ENCODE data around the gene PMIS2.

DNA sequence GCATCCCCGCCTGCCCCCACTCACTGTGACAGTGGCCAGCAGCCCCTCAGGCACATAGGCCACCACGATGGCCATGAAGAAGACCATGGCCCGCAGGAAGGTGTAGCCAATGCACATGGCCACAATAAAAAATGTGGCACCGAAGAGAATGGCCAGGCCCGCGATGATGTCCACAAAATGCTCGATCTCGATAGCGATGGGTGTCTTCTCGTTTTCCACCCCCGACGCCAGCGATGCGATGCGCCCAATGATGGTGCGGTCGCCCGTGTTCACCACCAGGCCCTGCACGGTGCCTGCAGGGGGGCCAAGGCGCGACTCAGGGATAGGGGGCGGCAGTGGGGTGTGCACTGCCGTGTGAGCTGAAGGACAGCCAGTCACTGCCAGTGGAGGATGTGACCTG is 26.2 kb upstream of the PMIS2 start:
- TF ChIP-seq, protein P1, sequence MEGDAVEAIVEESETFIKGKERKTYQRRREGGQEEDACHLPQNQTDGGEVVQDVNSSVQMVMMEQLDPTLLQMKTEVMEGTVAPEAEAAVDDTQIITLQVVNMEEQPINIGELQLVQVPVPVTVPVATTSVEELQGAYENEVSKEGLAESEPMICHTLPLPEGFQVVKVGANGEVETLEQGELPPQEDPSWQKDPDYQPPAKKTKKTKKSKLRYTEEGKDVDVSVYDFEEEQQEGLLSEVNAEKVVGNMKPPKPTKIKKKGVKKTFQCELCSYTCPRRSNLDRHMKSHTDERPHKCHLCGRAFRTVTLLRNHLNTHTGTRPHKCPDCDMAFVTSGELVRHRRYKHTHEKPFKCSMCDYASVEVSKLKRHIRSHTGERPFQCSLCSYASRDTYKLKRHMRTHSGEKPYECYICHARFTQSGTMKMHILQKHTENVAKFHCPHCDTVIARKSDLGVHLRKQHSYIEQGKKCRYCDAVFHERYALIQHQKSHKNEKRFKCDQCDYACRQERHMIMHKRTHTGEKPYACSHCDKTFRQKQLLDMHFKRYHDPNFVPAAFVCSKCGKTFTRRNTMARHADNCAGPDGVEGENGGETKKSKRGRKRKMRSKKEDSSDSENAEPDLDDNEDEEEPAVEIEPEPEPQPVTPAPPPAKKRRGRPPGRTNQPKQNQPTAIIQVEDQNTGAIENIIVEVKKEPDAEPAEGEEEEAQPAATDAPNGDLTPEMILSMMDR (IDR thresholded peaks at IDR 0.05): no peak
- TF ChIP-seq POLR2A (IDR thresholded peaks at IDR 0.05): no peak
